ENCODE data around the gene NSMCE1.
"Not testable (repeated sequence)": the region's sequence is repeated elsewhere in the genome, so short reads cannot be mapped to it uniquely, and the experiment has no call there.

Gene NSMCE1

GRCh38 chr16:27209591-27209990 is 59.0 kb downstream of the NSMCE1 start:
- no peaks in the 10 kb centered on the region for H3K27me3 ChIP-seq (ENCODE audit: control insufficient read depth, insufficient read depth, low read length)
- peaks cover 31% of the 10 kb centered on the region for H3K4me1 ChIP-seq (ENCODE audit: control insufficient read depth, insufficient read depth, low read length)
- H3K36me3 ChIP-seq (ENCODE audit: control insufficient read depth, insufficient read depth, low read length), result no peaks in the 10 kb centered on the region
- no peak overlapping the region for H3K9ac ChIP-seq (ENCODE audit: low read length)
- H3K4me3 ChIP-seq (ENCODE audit: low read length), result no peak overlapping the region
- no peaks in the 10 kb centered on the region for H3K9me3 ChIP-seq (ENCODE audit: control insufficient read depth, low read length)

GRCh38 chr16:27208796-27209195 is 59.8 kb downstream of the NSMCE1 start:
- H3K9ac ChIP-seq (ENCODE audit: low read length), result no peak overlapping the region
- no peaks in the 10 kb centered on the region for H3K36me3 ChIP-seq (ENCODE audit: control insufficient read depth, insufficient read depth, low read length)
- H3K4me3 ChIP-seq (ENCODE audit: low read length), result no peak overlapping the region
- peaks cover 23% of the 10 kb centered on the region for H3K4me1 ChIP-seq (ENCODE audit: control insufficient read depth, insufficient read depth, low read length)
- H3K9me3 ChIP-seq (ENCODE audit: control insufficient read depth, low read length), result no peaks in the 10 kb centered on the region
- H3K27me3 ChIP-seq (ENCODE audit: control insufficient read depth, insufficient read depth, low read length), result no peaks in the 10 kb centered on the region

- Histone ChIP-seq H3K27me3 (ENCODE audit: control insufficient read depth, insufficient read depth, low read length) (no peaks in the 10 kb centered on the region), H3K9me3 (ENCODE audit: control insufficient read depth, low read length) (no peaks in the 10 kb centered on the region), H3K4me3 (ENCODE audit: low read length) (no peak overlapping the region), H3K36me3 (ENCODE audit: control insufficient read depth, insufficient read depth, low read length) (no peaks in the 10 kb centered on the region), H3K9ac (ENCODE audit: low read length) (no peak overlapping the region), H3K4me1 (ENCODE audit: control insufficient read depth, insufficient read depth, low read length) (peaks cover 21% of the 10 kb centered on the region)
Observed at GRCh38 chr16:27208081-27208680, 60.4 kb downstream of the NSMCE1 start.

DNA sequence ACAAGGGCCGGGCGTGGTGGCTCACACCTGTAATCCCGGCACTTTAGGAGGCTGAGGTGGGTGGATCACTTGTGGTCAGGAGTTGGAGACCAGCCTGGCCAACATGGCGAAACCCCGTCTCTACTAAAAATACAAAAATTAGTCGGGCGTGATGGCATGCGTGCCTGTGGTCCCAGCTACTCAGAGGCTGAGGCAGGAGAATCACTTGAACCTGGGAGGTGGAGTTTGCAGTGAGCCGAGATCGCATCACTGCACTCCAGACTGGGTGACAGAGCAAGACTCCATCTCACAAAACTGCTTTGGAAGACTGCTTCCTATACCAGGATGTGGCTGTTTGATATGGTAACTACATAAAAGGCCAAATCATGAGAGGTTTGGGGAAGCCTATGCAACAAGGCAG is 61.5 kb downstream of the NSMCE1 start:
- not testable (repeated sequence) for H3K9me3 ChIP-seq (ENCODE audit: control insufficient read depth, low read length); H3K36me3 ChIP-seq (ENCODE audit: control insufficient read depth, insufficient read depth, low read length); H3K27me3 ChIP-seq (ENCODE audit: control insufficient read depth, insufficient read depth, low read length); H3K4me3 ChIP-seq (ENCODE audit: low read length); H3K9ac ChIP-seq (ENCODE audit: low read length)
- H3K4me1 ChIP-seq (ENCODE audit: control insufficient read depth, insufficient read depth, low read length), result peaks cover 25% of the 10 kb centered on the region

- H3K36me3 ChIP-seq (ENCODE audit: control insufficient read depth, insufficient read depth, low read length), result no peaks in the 10 kb centered on the region
- peaks cover 25% of the 10 kb centered on the region for H3K4me1 ChIP-seq (ENCODE audit: control insufficient read depth, insufficient read depth, low read length)
- H3K9me3 ChIP-seq (ENCODE audit: control insufficient read depth, low read length), result no peaks in the 10 kb centered on the region
- H3K4me3 ChIP-seq (ENCODE audit: low read length), result no peak overlapping the region
- no peak overlapping the region for H3K9ac ChIP-seq (ENCODE audit: low read length)
- H3K27me3 ChIP-seq (ENCODE audit: control insufficient read depth, insufficient read depth, low read length), result no peaks in the 10 kb centered on the region
Observed at GRCh38 chr16:27205423-27206065, 63.0 kb downstream of the NSMCE1 start.

GRCh38 chr16:27204312-27204915 is 64.2 kb downstream of the NSMCE1 start:
- H3K36me3 ChIP-seq (ENCODE audit: control insufficient read depth, insufficient read depth, low read length), result no peaks in the 10 kb centered on the region
- peaks cover 21% of the 10 kb centered on the region for H3K4me1 ChIP-seq (ENCODE audit: control insufficient read depth, insufficient read depth, low read length)
- H3K4me3 ChIP-seq (ENCODE audit: low read length), result peak overlapping the region; percentile 78
- no peaks in the 10 kb centered on the region for H3K9me3 ChIP-seq (ENCODE audit: control insufficient read depth, low read length)
- no peaks in the 10 kb centered on the region for H3K27me3 ChIP-seq (ENCODE audit: control insufficient read depth, insufficient read depth, low read length)
- H3K9ac ChIP-seq (ENCODE audit: low read length), result peak overlapping the region; percentile 83

GRCh38 chr16:27203507-27204311 is 64.9 kb downstream of the NSMCE1 start, which contains the start of gene KDM8:
KDM8 (plus strand) TSS chr16:27203526; CDS start chr16:27210124, 6,598 bp downstream.
- H3K27me3 ChIP-seq (ENCODE audit: control insufficient read depth, insufficient read depth, low read length), result no peaks in the 10 kb centered on the region
- H3K9me3 ChIP-seq (ENCODE audit: control insufficient read depth, low read length), result no peaks in the 10 kb centered on the region
- H3K4me1 ChIP-seq (ENCODE audit: control insufficient read depth, insufficient read depth, low read length), result peaks cover 14% of the 10 kb centered on the region
- H3K9ac ChIP-seq (ENCODE audit: low read length), result peak within 1 kb of the TSS; percentile 83
- no peaks in the 10 kb centered on the region for H3K36me3 ChIP-seq (ENCODE audit: control insufficient read depth, insufficient read depth, low read length)
- H3K4me3 ChIP-seq (ENCODE audit: low read length), result peak within 1 kb of the TSS; percentile 78

GRCh38 chr16:27202923-27203506 is 65.6 kb downstream of the NSMCE1 start:
- Histone ChIP-seq H3K36me3 (ENCODE audit: control insufficient read depth, insufficient read depth, low read length) (no peaks in the 10 kb centered on the region), H3K9ac (ENCODE audit: low read length) (peak overlapping the region; percentile 83), H3K9me3 (ENCODE audit: control insufficient read depth, low read length) (no peaks in the 10 kb centered on the region), H3K27me3 (ENCODE audit: control insufficient read depth, insufficient read depth, low read length) (peaks cover under 1% of the 10 kb centered on the region), H3K4me1 (ENCODE audit: control insufficient read depth, insufficient read depth, low read length) (peaks cover 7% of the 10 kb centered on the region), H3K4me3 (ENCODE audit: low read length) (peak overlapping the region; percentile 78)

DNA sequence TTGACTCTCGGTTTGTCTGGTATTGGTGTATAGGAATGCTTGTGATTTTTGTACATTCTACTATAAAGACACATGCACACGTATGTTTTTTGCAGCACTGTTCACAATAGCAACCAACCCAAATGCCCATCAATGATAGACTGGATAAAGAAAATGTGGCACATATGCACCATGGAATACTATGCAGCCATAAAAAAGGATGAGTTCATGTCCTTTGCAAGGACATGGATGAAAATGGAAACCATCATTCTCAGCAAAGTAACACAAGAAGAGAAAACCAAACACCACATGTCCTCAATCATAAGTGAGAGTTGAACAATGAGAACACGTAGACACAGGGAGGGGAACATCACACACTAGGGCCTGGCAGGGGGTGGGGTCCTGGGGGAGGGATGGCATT is 67.7 kb downstream of the NSMCE1 start:
- H3K9ac ChIP-seq (ENCODE audit: low read length); H3K36me3 ChIP-seq (ENCODE audit: control insufficient read depth, insufficient read depth, low read length); H3K9me3 ChIP-seq (ENCODE audit: control insufficient read depth, low read length); H3K27me3 ChIP-seq (ENCODE audit: control insufficient read depth, insufficient read depth, low read length); H3K4me1 ChIP-seq (ENCODE audit: control insufficient read depth, insufficient read depth, low read length); H3K4me3 ChIP-seq (ENCODE audit: low read length): not testable (repeated sequence)

GRCh38 chr16:27199736-27200135 is 68.8 kb downstream of the NSMCE1 start:
- Histone ChIP-seq H3K9me3 (ENCODE audit: control insufficient read depth, low read length) (no peaks in the 10 kb centered on the region), H3K4me1 (ENCODE audit: control insufficient read depth, insufficient read depth, low read length) (peaks cover 4% of the 10 kb centered on the region), H3K36me3 (ENCODE audit: control insufficient read depth, insufficient read depth, low read length) (no peaks in the 10 kb centered on the region), H3K4me3 (ENCODE audit: low read length) (no peak overlapping the region), H3K9ac (ENCODE audit: low read length) (no peak overlapping the region), H3K27me3 (ENCODE audit: control insufficient read depth, insufficient read depth, low read length) (peaks cover 6% of the 10 kb centered on the region)

GRCh38 chr16:27199235-27199586 is 69.4 kb downstream of the NSMCE1 start:
- H3K9ac ChIP-seq (ENCODE audit: low read length), result no peak overlapping the region
- peaks cover 6% of the 10 kb centered on the region for H3K27me3 ChIP-seq (ENCODE audit: control insufficient read depth, insufficient read depth, low read length)
- no peak overlapping the region for H3K4me3 ChIP-seq (ENCODE audit: low read length)
- no peaks in the 10 kb centered on the region for H3K9me3 ChIP-seq (ENCODE audit: control insufficient read depth, low read length)
- no peaks in the 10 kb centered on the region for H3K36me3 ChIP-seq (ENCODE audit: control insufficient read depth, insufficient read depth, low read length)
- peaks cover 4% of the 10 kb centered on the region for H3K4me1 ChIP-seq (ENCODE audit: control insufficient read depth, insufficient read depth, low read length)

Measured in mucosa of stomach (tissue), 1 donor.